ENCODE results near the gene STRA6.
A peak's percentile ranks its signal among the peaks of the same experiment; 100 is the strongest.

Gene STRA6

GRCh38 chr15:74207652-74208440 is 5.3 kb upstream of the STRA6 start:
- DNase-seq (ENCODE audit: low spot score) = no peak

DNA sequence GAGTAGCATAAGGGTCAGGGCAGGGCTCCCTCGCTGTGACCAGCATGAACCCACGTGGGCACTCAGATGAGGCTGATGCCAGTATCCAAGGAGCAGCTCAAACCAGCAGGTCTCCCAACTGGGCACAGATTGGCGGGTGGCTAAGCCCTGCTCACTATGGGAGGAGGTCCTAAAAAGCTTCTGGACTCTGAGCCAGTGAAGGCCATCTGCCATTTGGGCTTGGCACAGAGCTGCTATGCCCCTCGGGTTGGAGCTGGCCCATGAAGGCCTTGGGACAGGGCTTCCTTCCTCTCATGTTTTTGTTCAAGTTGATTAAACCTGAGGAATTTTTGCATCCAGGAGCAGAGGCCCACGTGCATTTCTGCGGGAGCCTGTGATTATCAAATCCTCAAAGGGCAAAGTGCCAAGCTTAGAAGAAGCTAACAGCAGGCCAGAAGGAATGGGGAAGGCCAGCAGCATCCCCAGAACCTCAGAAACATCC is 4.3 kb upstream of the STRA6 start:
- DNase-seq (ENCODE audit: low spot score) = no peak

GRCh38 chr15:74205582-74205947 is 3.0 kb upstream of the STRA6 start:
- DNase-seq (ENCODE audit: low spot score) = no peak

- DNase-seq (ENCODE audit: low spot score) = no peak
These were observed 1.4 kb upstream of the STRA6 start for GRCh38 chr15:74203914-74204431.

- no peak for DNase-seq (ENCODE audit: low spot score)
These were observed 722 bp downstream of the STRA6 start for GRCh38 chr15:74201710-74202420.

- DNase-seq (ENCODE audit: low spot score) = no peak
These were observed 1.6 kb downstream of the STRA6 start for GRCh38 chr15:74200871-74201419.

- DNase-seq (ENCODE audit: low spot score) = no peak
These were observed 2.2 kb downstream of the STRA6 start for GRCh38 chr15:74200412-74200815.

DNA sequence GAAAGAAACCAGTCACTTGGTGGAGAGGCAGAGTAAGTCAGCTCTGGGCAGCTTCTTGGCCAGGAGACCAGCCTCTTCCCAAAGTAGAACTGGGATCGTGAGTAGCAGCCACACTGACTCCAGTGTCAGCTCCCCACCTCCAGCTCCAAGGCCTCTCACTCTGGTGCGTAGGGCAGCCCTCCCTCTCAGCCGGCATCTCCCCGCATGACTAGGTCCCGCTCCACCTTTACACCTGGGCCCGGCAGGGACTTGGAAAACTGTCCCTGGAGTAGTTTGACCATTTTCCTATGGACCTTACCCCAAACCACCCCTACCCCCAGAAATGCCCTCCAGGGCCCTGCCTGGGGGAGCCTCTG is 3.3 kb downstream of the STRA6 start:
- DNase-seq (ENCODE audit: low spot score) = no peak

DNA sequence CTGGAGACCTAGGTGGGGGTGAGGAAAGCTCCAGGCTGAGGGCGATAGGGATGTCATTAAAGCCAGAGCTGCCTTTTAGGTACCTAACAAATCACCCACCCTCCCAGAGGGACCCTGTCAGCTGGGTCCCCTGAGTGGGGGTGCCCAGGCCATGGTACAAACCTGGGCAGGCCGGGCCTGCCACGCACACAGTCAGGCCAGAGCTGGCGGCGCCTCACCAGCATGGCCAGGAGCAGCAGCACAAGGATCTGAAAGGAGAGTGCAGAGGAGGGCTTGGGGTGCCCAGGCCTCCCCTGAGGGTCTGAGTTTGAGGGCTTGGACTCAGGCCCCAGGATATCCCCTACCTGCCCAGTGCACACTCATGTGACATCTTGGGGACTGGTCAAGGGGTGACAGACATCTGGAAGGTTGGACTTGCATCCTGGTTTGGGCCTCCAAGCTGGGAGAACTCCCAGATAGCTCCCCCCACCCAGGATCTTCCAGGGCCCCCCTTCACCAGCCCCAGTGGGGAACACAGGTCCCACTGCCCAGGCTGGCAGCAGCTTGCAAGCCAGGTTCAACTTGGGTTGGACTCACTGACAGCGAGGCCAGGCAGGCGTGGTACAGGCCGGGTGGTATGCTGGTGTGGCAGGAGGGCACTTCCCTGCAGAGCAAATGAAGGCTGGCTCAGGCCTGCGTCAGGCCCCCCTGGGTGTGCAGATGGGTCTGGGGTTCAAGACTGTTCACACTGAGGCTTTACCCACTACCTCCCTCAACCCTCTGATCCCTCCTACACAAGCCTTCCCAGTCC is 5.2 kb downstream of the STRA6 start:
- no peak for DNase-seq (ENCODE audit: low spot score)

- peak; percentile 3 for DNase-seq (ENCODE audit: low spot score)
These were observed 6.4 kb downstream of the STRA6 start for GRCh38 chr15:74196175-74196574.

DNA sequence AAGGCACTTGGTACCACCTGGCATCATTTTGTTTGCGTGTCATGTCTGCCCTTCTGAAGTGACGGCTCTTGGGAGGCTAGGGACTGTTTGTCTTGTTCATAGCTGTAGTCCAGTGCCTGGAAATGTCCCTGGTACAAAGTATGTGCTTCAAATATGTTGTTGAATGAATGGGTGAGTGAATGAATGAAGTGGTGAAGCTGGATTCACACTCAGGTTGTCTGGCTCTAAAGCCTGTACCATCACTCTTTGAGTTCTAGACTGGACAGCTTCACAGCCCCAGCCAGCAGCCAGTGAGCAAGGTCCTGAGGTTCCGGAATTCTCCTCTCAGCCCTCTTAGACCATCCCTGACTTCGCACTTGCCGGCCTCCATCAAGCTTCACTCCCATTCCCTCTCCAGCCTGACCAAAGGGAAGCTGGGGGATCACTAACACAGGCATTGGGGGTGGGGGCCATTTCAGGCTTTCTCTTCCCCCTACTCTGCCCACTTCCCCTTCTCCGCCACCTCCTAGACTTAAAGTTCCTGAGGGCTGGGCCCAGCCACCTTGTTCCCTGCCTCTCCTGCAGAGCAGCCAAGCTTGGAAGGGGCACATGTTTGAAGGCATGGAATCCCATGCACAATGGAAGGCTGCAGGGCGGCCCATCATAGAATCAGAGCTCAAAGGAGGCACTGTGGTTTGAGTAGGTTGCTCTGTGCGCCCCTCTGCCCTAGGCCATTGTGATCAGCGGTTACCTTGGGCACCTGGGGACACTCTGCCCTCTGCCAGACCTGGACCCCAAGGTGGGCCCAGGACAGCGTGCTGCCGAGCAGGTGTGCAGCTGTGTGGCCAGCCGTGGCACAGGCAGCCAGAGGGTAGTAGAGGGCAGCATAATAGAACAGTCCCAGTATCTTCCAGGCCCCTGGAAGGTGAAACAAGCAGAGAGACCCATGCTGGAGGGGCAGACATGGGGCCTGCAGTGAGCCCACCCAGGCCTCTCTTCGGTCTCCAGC is 7.7 kb downstream of the STRA6 start:
- no peak for DNase-seq (ENCODE audit: low spot score)

GRCh38 chr15:74193905-74194304 is 8.7 kb downstream of the STRA6 start:
- DNase-seq (ENCODE audit: low spot score) = no peak

DNA sequence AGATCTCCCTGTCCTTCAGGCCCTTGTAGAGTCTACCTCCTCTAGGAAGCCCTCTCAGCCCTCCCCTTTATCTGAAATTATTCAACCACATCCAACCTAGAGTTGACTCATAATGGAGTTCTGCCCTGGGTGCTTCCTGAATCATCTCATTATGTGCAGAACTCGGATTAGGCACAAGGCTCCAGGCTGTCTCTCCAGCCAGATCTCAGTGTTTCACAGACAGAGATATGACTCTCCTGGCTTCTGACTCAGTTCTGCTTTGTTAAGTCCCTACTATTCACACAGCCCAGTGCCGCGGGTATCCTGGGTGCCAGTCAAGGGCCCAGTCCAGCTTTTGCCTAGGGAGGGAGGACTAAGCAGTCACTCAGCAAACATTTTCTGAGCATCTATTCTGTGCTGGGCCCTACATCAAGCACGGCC is 9.3 kb downstream of the STRA6 start:
- no peak for DNase-seq (ENCODE audit: low spot score)

DNA sequence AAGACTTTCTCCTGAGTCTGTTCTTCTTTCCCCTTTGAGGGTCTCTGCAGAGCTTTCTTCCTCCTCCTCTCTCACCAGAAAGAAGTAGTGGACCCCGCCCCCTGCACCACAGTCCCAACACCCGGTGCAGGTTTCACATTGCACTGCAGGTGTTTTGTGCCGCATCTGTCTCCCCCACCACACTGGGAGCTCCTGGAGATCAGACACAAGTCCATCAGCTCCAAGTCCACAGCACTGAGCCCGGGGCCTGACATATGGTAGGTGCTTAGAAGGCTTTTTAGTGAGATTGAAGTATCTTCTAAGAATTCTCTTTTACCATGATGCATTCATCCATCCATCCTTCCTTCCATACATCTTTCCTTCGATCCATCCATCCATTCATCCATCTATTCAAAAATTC is 9.8 kb downstream of the STRA6 start:
- no peak for DNase-seq (ENCODE audit: low spot score)

- DNase-seq (ENCODE audit: low spot score) = no peak
These were observed 10.8 kb downstream of the STRA6 start for GRCh38 chr15:74191798-74192197.

DNA sequence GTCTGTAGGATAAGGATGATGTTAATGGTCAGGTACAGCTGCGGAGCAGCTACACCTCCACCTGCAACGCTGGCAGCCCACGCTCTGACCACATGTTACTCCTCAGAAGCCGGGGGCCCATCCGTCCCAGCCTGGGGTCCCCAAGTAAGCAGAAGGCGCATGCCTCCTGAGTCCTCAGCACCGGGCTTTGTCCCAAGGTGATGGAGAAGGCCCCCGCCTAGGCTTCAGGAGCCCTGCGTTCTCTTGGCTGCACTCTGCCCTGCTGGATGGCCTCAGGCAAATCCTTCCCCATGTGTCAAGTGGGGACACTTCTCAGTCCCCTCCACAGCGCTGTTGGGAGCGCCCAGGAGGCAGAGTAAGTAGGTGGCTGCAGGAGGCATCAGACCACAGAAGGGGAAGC is 14.4 kb downstream of the STRA6 start:
- DNase-seq (ENCODE audit: low spot score) = no peak

- DNase-seq (ENCODE audit: low spot score) = no peak
These were observed 16.8 kb downstream of the STRA6 start for GRCh38 chr15:74185710-74186348.

DNA sequence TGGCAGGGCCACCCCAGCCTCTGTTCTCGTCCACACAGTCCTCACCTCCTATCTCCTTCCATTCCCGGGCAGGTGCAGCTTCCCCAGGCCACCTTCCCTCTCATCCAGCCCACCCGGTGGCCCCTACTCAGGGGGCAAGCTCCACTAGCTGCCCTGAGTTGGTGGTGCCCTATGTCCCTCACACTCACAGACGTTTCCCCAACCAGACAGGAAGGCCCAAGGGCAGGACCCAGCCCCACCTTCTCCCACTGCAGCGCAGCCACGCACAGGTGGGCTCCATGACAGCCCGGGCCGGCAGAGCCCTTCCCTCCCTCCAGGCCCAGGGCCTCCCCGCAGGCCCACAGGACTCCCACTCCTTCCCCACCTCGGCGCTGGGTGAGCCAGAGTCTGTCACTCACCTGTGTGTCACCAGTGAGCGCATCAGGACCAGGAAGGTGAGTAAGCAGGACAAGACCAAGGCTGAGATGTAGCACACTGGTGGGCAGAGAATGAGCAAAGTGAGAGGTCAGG is 17.9 kb downstream of the STRA6 start:
- DNase-seq (ENCODE audit: low spot score) = no peak

- no peak for DNase-seq (ENCODE audit: low spot score)
These were observed 20.5 kb downstream of the STRA6 start for GRCh38 chr15:74182131-74182530.

GRCh38 chr15:74180881-74181602 is 21.5 kb downstream of the STRA6 start:
- no peak for DNase-seq (ENCODE audit: low spot score)

Data from hematopoietic multipotent progenitor cell treated with erythropoietin and hydrocortisone succinate and interleukin-3 and kit ligand, for 15 days (in vitro differentiated cells).